GM12865 (cell line): Measurements from ENCODE around the gene SELENOM.

Source experiments
- DNase-seq: peaks from one replicate; pipeline ENCODE4 v3.0.0; 2010; ENCODE audit warnings: low read depth
- H3K4me3 ChIP-seq: 2 replicates; pipeline ENCODE4 v1.5.1; 2011; ENCODE audit warnings: mild to moderate bottlenecking, low read depth, low read length, control low read depth
- TF ChIP-seq, protein P1 (sequence below): IDR thresholded peaks from 2 replicates; pipeline ENCODE4 v1.5.1; 2011; ENCODE audit warnings: low read length, control low read depth, low read depth, inconsistent platforms; ENCODE audit not compliant: insufficient read depth; ENCODE audit errors: missing control alignments

Gene SELENOM

DNA sequence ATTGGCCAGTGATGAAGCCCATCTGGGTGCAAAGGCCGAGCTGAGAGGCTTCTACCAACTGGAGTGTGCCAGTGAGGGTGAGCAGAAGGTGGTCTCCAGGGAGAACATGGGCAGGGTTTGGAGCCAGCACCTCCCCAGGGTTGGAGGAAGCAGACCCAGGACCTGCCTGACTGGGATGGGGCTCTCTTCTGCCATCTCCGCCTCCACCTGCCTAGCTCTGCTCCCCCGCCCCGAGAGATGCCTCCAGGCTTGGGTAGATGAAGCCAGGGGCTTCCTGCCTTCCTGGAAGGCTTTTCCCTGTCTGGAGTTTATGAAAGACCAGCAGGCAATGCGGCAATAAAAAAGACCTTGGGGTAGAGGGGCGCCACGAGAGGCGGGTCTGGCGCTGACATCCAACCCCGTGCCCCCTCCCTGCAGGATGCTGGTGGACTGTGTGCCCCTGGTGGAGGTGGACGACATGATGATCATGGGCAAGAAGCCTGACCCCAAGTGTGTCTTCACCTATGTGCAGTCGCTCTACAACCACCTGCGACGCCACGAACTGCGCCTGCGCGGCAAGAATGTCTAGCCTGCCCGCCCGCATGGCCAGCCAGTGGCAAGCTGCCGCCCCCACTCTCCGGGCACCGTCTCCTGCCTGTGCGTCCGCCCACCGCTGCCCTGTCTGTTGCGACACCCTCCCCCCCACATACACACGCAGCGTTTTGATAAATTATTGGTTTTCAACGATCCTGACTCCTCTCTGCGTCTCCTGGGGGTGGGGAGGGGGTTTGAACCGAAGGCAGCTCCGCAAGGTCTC, 3.3 kb downstream of the SELENOM start:
- DNase-seq, result no peak
- no peak overlapping the region for H3K4me3 ChIP-seq
- TF ChIP-seq, protein P1, sequence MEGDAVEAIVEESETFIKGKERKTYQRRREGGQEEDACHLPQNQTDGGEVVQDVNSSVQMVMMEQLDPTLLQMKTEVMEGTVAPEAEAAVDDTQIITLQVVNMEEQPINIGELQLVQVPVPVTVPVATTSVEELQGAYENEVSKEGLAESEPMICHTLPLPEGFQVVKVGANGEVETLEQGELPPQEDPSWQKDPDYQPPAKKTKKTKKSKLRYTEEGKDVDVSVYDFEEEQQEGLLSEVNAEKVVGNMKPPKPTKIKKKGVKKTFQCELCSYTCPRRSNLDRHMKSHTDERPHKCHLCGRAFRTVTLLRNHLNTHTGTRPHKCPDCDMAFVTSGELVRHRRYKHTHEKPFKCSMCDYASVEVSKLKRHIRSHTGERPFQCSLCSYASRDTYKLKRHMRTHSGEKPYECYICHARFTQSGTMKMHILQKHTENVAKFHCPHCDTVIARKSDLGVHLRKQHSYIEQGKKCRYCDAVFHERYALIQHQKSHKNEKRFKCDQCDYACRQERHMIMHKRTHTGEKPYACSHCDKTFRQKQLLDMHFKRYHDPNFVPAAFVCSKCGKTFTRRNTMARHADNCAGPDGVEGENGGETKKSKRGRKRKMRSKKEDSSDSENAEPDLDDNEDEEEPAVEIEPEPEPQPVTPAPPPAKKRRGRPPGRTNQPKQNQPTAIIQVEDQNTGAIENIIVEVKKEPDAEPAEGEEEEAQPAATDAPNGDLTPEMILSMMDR, result no peak

DNA sequence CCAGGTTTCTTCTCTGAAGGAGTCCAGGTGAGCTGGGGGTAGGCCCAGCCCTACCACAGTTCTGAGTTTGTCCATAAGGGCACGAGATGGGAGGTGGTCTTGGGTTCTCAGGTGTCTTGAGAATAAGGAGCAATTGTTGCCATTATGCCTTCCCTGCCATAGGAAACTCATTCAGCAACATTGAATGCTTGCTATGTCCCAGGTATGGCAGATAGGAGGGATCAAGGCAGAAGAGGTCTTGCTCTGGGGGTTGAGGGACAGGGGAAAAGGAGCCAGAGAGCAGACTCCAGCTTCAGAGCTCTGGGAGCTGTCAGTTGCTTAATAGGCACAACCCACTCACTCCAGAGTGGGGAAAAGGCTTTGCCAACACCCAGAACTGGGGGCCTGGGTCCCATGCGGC, 4.3 kb downstream of the SELENOM start:
- no peak overlapping the region for H3K4me3 ChIP-seq
- DNase-seq, result no peak
- TF ChIP-seq, protein P1, result no peak

DNA sequence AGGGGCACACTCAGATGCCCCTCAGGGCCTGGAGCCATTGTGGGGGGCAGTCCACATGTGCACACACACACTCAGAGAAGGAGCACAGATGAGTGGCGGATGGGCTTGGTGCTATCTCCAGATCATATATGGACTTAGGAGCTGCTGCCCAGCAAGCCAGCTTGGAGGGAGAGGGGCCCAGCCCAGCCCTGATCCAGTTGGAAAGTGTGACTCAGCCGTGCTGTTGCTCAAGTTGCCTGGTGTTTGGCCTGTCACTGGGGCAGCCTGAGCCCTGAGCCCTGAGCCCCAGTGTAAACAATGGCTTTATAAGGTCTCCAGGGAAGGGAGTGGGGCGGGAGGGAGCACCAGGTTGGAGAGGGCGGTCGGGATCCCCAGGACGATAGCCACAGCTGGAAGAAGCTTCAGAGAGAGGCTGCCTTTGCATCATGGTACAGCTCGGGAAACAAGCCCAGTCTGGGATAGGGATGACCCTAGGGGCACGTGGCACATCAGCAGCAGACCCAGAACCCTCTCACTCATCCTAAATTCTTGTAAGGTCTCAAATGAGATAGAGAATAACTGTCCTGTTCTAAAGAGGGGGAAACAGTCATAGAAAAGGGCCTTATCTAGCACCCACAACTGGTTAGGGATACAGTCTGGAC, 4.8 kb downstream of the SELENOM start:
- TF ChIP-seq, protein P1, result no peak
- DNase-seq, result no peak

DNA sequence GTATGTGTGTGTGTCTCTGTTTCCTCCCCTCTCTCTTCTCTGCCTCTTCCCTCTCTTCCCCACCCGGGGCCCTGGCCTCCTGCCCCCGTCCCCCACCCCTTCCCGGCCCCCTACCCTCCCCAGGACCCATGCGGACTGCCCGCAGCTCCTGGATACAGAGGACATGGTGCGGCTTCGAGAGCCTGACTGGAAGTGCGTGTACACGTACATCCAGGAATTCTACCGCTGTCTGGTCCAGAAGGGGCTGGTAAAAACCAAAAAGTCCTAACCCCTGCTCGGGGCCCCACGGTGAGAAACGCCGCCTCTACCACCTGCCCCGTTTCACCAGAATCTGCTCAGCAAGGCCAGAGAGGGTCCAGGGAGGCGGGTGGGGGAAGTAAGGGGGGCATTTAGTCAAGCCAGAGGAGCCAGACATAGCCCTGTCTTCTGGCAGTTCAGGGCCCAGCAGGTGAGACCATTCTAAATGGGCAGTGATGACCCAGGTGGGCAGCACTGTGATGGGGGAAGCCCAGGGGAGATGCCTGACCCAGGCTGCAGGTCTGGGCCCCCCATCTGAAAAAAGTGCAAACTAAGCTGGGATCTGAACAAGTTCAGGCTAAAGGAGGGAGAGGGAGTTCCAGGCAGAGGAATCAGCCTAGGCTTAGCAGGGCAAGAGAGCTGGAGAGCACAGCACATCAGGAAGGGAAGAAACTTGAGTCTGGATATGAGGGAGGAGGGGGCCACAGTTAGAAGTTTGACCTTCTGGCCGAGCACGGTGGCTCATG, 6.4 kb downstream of the SELENOM start:
- DNase-seq, result no peak
- TF ChIP-seq, protein P1, result no peak
- no peak overlapping the region for H3K4me3 ChIP-seq

More for the DNA sequence above, 4.8 kb downstream of the SELENOM start:
- H3K4me3 ChIP-seq, result no peak overlapping the region

DNA sequence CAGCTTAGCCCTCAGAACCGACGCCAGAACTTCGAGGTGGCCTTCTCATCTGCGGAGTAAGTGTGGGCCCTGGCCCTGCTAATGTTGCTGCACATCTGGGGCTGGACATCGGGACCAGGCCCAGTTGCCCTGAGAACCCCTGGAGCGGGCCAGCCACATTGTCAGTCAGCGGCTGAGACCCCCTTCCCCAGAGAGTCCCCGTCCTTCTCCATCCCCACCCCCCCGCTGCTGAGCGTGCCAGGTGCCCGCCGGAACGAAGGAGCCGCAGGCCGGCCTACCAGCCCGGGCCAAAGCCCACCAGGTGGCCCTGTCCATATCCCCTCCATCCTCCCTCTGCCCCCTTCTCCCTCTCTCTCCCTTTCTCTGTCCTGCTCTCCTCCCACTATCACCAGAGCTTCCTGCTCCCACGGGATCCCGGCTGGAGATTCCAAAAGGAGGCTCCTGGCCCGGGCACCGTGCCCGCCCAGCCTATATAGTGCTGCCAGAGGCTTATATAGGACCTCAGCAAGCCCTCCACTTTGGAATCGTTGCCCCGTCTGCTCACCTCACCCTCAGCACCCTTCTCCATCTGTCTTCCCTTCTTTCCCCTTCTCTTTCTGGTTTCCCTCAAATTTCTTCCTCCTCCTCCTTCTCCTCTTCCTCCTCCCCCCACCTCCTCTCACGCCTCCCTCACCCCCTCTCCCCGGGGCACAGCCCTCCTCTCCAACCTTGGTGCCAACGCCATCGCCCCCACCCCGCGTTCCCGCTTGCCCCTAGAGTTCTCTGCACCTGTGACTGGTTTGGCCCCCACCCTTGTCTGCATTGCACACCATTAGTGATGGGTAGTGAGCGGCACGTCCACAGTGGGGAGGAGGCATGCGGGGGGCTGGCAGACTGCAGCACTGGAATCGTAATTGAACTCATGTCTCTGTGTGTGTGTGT, 7.3 kb downstream of the SELENOM start:
- TF ChIP-seq, protein P1, result no peak
- DNase-seq, result no peak
- H3K4me3 ChIP-seq, result no peak overlapping the region

DNA sequence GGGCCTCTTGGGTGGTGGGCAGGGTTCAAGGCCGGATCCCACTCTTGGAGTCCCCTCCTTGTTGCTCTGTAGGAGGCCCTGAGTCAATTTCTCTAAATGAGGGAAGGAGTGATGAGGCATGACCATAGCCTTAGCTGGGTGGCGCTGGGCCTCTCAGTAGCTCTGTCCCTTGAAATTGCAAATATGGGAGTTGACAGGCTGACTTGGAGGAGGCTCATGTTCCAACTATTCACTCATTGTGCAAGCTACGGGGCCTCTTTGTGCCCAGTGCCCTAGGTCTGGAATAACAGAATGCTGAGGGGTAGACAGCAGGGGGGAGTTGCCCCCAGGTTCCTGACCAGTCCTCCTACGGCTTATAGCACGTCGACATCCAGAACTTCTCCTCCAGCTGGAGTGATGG, 8.0 kb downstream of the SELENOM start:
- no peak for DNase-seq
- TF ChIP-seq, protein P1, result no peak
- H3K4me3 ChIP-seq, result no peak overlapping the region
